HEK293T (cell line): ENCODE measurements around the gene PSMC5.

Source experiments
- CTCF ChIA-PET: fragments of 350-600 bp; formaldehyde crosslinking; extraction: SDS; loops from one replicate; lab custom pipeline; 2021; ENCODE audit warnings: antibody characterized with exemption, inconsistent platforms; lab: Yijun Ruan, JAX
- POLR2A ChIA-PET: fragments of 350-600 bp; formaldehyde crosslinking; extraction: SDS; loops from one replicate; lab custom pipeline; 2020; ENCODE audit warnings: antibody characterized with exemption, inconsistent platforms; lab: Yijun Ruan, JAX
- DNase-seq: peaks from one replicate; pipeline ENCODE4 v3.0.0; 2012; ENCODE audit warnings: mixed read lengths; ENCODE audit errors: extremely low spot score
- ARNT ChIP-seq: fragments of 450-650 bp; IDR thresholded peaks from 2 replicates; pipeline ENCODE4 v1.6.1; 2017; ENCODE audit warnings: mild to moderate bottlenecking
- BHLHE40 ChIP-seq: fragments of 450-650 bp; IDR thresholded peaks from 2 replicates; pipeline ENCODE4 v1.6.1; 2016; ENCODE audit warnings: mild to moderate bottlenecking, moderate library complexity, borderline replicate concordance
- CTBP1 ChIP-seq: fragments of 450-650 bp; IDR thresholded peaks from 2 replicates; pipeline ENCODE4 v1.6.1; 2016; ENCODE audit warnings: borderline replicate concordance
- ELF4 ChIP-seq: fragments of 450-650 bp; IDR thresholded peaks from 2 replicates; pipeline ENCODE4 v1.6.1; 2017; ENCODE audit warnings: antibody characterized with exemption
- FOXA1 ChIP-seq: fragments of 450-650 bp; IDR thresholded peaks from 2 replicates; pipeline ENCODE4 v1.6.1; 2016; ENCODE audit warnings: mild to moderate bottlenecking
- FOXK2 ChIP-seq: fragments of 450-650 bp; IDR thresholded peaks from 2 replicates; pipeline ENCODE4 v1.6.1; 2016; ENCODE audit warnings: mild to moderate bottlenecking
- FOXM1 ChIP-seq: fragments of 450-650 bp; IDR thresholded peaks from 2 replicates; pipeline ENCODE4 v1.6.1; 2017; ENCODE audit warnings: mild to moderate bottlenecking, borderline replicate concordance
- HDGF ChIP-seq: fragments of 450-650 bp; IDR thresholded peaks from 2 replicates; pipeline ENCODE4 v1.6.1; 2017; ENCODE audit warnings: antibody characterized with exemption, borderline replicate concordance
- L3MBTL2 ChIP-seq: fragments of 450-650 bp; conservative IDR thresholded peaks from 2 replicates; pipeline ENCODE4 v1.6.1; 2016; ENCODE audit warnings: mild to moderate bottlenecking
- LEF1 ChIP-seq: fragments of 450-650 bp; IDR thresholded peaks from 2 replicates; pipeline ENCODE4 v1.6.1; 2017; ENCODE audit warnings: mild to moderate bottlenecking, borderline replicate concordance
- NFRKB ChIP-seq: fragments of 450-650 bp; IDR thresholded peaks from 2 replicates; pipeline ENCODE4 v1.6.1; 2016; ENCODE audit warnings: mild to moderate bottlenecking, moderate library complexity
- PKNOX1 ChIP-seq: fragments of 450-650 bp; IDR thresholded peaks from 2 replicates; pipeline ENCODE4 v1.6.1; 2016
- SP1 ChIP-seq: fragments of 450-650 bp; IDR thresholded peaks from 2 replicates; pipeline ENCODE4 v1.6.1; 2017
- SUZ12 ChIP-seq: fragments of 450-650 bp; IDR thresholded peaks from 2 replicates; pipeline ENCODE4 v1.6.1; 2016; ENCODE audit warnings: mild to moderate bottlenecking
- TARDBP ChIP-seq: fragments of 450-650 bp; IDR thresholded peaks from 2 replicates; pipeline ENCODE4 v1.6.1; 2016
- ZNF384 ChIP-seq: fragments of 450-650 bp; IDR thresholded peaks from 2 replicates; pipeline ENCODE4 v1.6.1; 2016

The PSMC5 gene

GRCh38 chr17:63831505-63831904 is 4.3 kb downstream of the PSMC5 start:
- CTCF ChIA-PET: no interaction called here
- DNase-seq: no peak
- POLR2A ChIA-PET: interaction anchor here (3.8 kb wide), 1 partner anchor 10 kb away, joined by 27 read pairs; the partner anchor contains the start of gene SMARCD2
- no peak for TF ChIP-seq NFRKB
- no peak for TF ChIP-seq LEF1
- TF ChIP-seq HDGF: no peak
- TF ChIP-seq SP1: no peak
- no peak for TF ChIP-seq ZNF384
- TF ChIP-seq L3MBTL2: no peak
- no peak for TF ChIP-seq ELF4
- TF ChIP-seq CTBP1: no peak
- no peak for TF ChIP-seq ARNT
- no peak for TF ChIP-seq FOXA1

- ChIA-PET POLR2A (interaction anchor here (3.8 kb wide), 1 partner anchor 10 kb away, joined by 27 read pairs; the partner anchor contains the start of gene SMARCD2), CTCF (no interaction called here)
- DNase-seq: no peak
- TF ChIP-seq FOXA1 (no peak), L3MBTL2 (no peak), SUZ12 (no peak), NFRKB (no peak), FOXM1 (no peak), LEF1 (no peak), PKNOX1 (no peak), FOXK2 (no peak), SP1 (no peak), HDGF (no peak), CTBP1 (no peak), ARNT (no peak), BHLHE40 (no peak), TARDBP (no peak), ZNF384 (no peak), ELF4 (no peak)
Observed at GRCh38 chr17:63832014-63832413, 4.8 kb downstream of the PSMC5 start.

- DNase-seq: no peak
- TF ChIP-seq CTBP1 (no peak), FOXM1 (no peak)
- ChIA-PET POLR2A (interaction anchor here (1.2 to 3.8 kb wide), 3 partner anchors 9 to 13 kb away, joined by 4 to 27 read pairs (median 5); partner anchors contain the start of gene SMARCD2), CTCF (interaction anchor here (0.7 kb wide), 1 partner anchor 12 kb away, joined by 3 read pairs; no protein-coding TSS in a partner anchor)
Observed at GRCh38 chr17:63832455-63832854, 5.2 kb downstream of the PSMC5 start.

GRCh38 chr17:63833026-63833740 is 6.0 kb downstream of the PSMC5 start:
- TF ChIP-seq CTBP1 (no peak), L3MBTL2 (no peak), FOXK2 (no peak), PKNOX1 (no peak), FOXA1 (no peak), FOXM1 (no peak), BHLHE40 (no peak), LEF1 (no peak), TARDBP (no peak), NFRKB (no peak), HDGF (no peak), SP1 (no peak), SUZ12 (no peak), ARNT (no peak), ELF4 (no peak), ZNF384 (no peak)
- DNase-seq: no peak
- POLR2A ChIA-PET: interaction anchor here (1.2 to 3.8 kb wide), 4 partner anchors 8 to 60 kb away, joined by 4 to 27 read pairs (median 6); partner anchors contain the start of genes CCDC47, DDX42 and SMARCD2
- CTCF ChIA-PET: interaction anchor here (0.7 kb wide), 1 partner anchor 11 kb away, joined by 3 read pairs; no protein-coding TSS in a partner anchor

- ChIA-PET POLR2A (interaction anchor here (1.2 to 3.8 kb wide), 4 partner anchors 8 to 60 kb away, joined by 4 to 27 read pairs (median 6); partner anchors contain the start of genes CCDC47, DDX42 and SMARCD2), CTCF (interaction anchor here (0.8 to 1.7 kb wide), 4 partner anchors 9 to 119 kb away, joined by 3 to 5 read pairs (median 4); partner anchors contain the start of gene SMARCD2)
- DNase-seq: no peak
- no peak for TF ChIP-seq ELF4
- TF ChIP-seq LEF1: no peak
- no peak for TF ChIP-seq BHLHE40
- no peak for TF ChIP-seq HDGF
- no peak for TF ChIP-seq SUZ12
- TF ChIP-seq FOXK2: no peak
- no peak for TF ChIP-seq NFRKB
- no peak for TF ChIP-seq SP1
- no peak for TF ChIP-seq CTBP1
- no peak for TF ChIP-seq ZNF384
- no peak for TF ChIP-seq FOXA1
- TF ChIP-seq ARNT: no peak
- no peak for TF ChIP-seq TARDBP
- no peak for TF ChIP-seq FOXM1
Observed at GRCh38 chr17:63833741-63834373, 6.6 kb downstream of the PSMC5 start.
